GM12878 (cell line): ENCODE measurements around the gene GH1. TPM values are rescaled to one million over a fixed set of nuclear protein-coding genes. Genes with fewer than 3 reads are reported as not detected.

Source experiments
- ATAC-seq: fragments of 200-7000 bp; cut with Tn5 transposase; 3 replicates; pipeline ENCODE4 v1.9.1; 2020; ENCODE audit warnings: mild to moderate bottlenecking, moderate library complexity
- BruUV-seq: library from RNA; stranded (reverse); fragments of 400-500 nt; replicated peaks from 2 replicates; lab custom pipeline; 2021; lab: Mats Ljungman, UMichigan
- CTCF ChIA-PET: fragments of 300-600 bp; sonication (Branson Sonifier 250); formaldehyde crosslinking; extraction: SDS; loops from one replicate; lab custom pipeline; 2021; ENCODE audit warnings: inconsistent platforms; lab: Yijun Ruan, JAX
- POLR2A ChIA-PET: fragments of 350-600 bp; formaldehyde crosslinking; extraction: SDS; loops from one replicate; lab custom pipeline; 2021; ENCODE audit warnings: inconsistent platforms; lab: Charles Lee
- RAD21 ChIA-PET: fragments of 300-600 bp; sonication (Branson Sonifier 250); formaldehyde crosslinking; loops from one replicate; lab custom pipeline; 2023; ENCODE audit warnings: antibody characterized with exemption; ENCODE audit not compliant: unreplicated experiment; lab: Charles Lee
- SMC1A ChIA-PET: fragments of 300-600 bp; sonication (Branson Sonifier 250); formaldehyde crosslinking; loops from one replicate; lab custom pipeline; 2023; ENCODE audit not compliant: unreplicated experiment, uncharacterized antibody; lab: Charles Lee
- DNase-seq: peaks from one replicate; pipeline ENCODE4 v3.0.0-alpha.2; 2011; ENCODE audit warnings: low read depth, low spot score
- FAIRE-seq: peaks from 3 replicates; lab custom pipeline; 2011; peaks lifted over from hg19 to GRCh38; lab: Jason Lieb, UNC
- H2AFZ ChIP-seq: 2 replicates; pipeline ENCODE4 v1.6.0; 2011; ENCODE audit warnings: low read depth, low read length, control low read depth; ENCODE audit not compliant: control insufficient read depth
- H3K27ac ChIP-seq: 2 replicates; pipeline ENCODE4 v1.5.1; 2011; ENCODE audit warnings: control low read depth; ENCODE audit not compliant: control insufficient read depth, insufficient read depth
- H3K27me3 ChIP-seq, 2 experiments: replicated peaks in 1 of 2; 2 replicates each; pipeline versions ENCODE4 v1.6.0 to v1.6.1; 2011; ENCODE audit warnings: low read length in 1 of 2; ENCODE audit not compliant: control insufficient read depth in 2 of 2, insufficient read depth in 2 of 2
- H3K36me3 ChIP-seq, 2 experiments: 2 replicates each; pipeline ENCODE4 v1.5.1; 2011; ENCODE audit warnings: low read length in 1 of 2; ENCODE audit not compliant: control insufficient read depth in 2 of 2, insufficient read depth in 2 of 2
- H3K4me1 ChIP-seq: 2 replicates; pipeline ENCODE4 v1.6.1; 2011; ENCODE audit warnings: mild to moderate bottlenecking, low read length, moderate library complexity, mixed read lengths; ENCODE audit not compliant: control insufficient read depth, insufficient read depth
- H3K4me2 ChIP-seq: 2 replicates; pipeline ENCODE4 v1.6.0; 2011; ENCODE audit warnings: control low read depth; ENCODE audit not compliant: control insufficient read depth, insufficient read depth
- H3K4me3 ChIP-seq: fragments of 200-600 bp; sonication (generic); 2 replicates; pipeline ENCODE4 v1.5.1; 2016
- H3K79me2 ChIP-seq: 2 replicates; pipeline ENCODE4 v1.6.0; 2011; ENCODE audit warnings: low read length; ENCODE audit not compliant: control insufficient read depth, insufficient read depth
- H3K9ac ChIP-seq: 2 replicates; pipeline ENCODE4 v1.8.0; 2011; ENCODE audit warnings: low read length, control low read depth, mixed read lengths; ENCODE audit not compliant: control insufficient read depth, insufficient read depth
- H3K9me3 ChIP-seq: replicated peaks from 3 replicates; pipeline ENCODE4 v1.5.1; 2011; ENCODE audit warnings: mild to moderate bottlenecking, low read length; ENCODE audit not compliant: control insufficient read depth, insufficient read depth
- H4K20me1 ChIP-seq: 2 replicates; pipeline ENCODE4 v1.6.0; 2011; ENCODE audit not compliant: control insufficient read depth, insufficient read depth
- CHD1 ChIP-seq: IDR thresholded peaks from 2 replicates; pipeline ENCODE4 v1.6.1; 2012; ENCODE audit warnings: low read depth, low read length, improper control_type of control experiment
- CHD4 ChIP-seq: fragments of 200-600 bp; sonication (generic); IDR thresholded peaks from 2 replicates; pipeline ENCODE4 v1.6.1; 2016; ENCODE audit warnings: mild to moderate bottlenecking
- DPF2 ChIP-seq: fragments of 450-650 bp; IDR thresholded peaks from 2 replicates; pipeline ENCODE4 v1.6.1; 2017; ENCODE audit warnings: mild to moderate bottlenecking
- HDAC2 ChIP-seq: fragments of 200-600 bp; sonication (generic); IDR thresholded peaks from 2 replicates; pipeline ENCODE4 v1.6.1; 2017
- IRF4 ChIP-seq: IDR thresholded peaks from 2 replicates; pipeline ENCODE4 v1.6.1; 2011; ENCODE audit warnings: low read depth, low read length
- MEF2A ChIP-seq: IDR thresholded peaks from 2 replicates; pipeline ENCODE4 v1.6.1; 2011; ENCODE audit warnings: low read depth, mild to moderate bottlenecking, low read length, moderate library complexity; ENCODE audit not compliant: insufficient read depth
- PAX8 ChIP-seq: fragments of 450-650 bp; IDR thresholded peaks from 2 replicates; pipeline ENCODE4 v1.6.1; 2017; ENCODE audit warnings: mild to moderate bottlenecking, moderate library complexity
- POLR2A ChIP-seq: IDR thresholded peaks from 2 replicates; pipeline ENCODE4 v1.6.1; 2011; ENCODE audit warnings: low read depth, mild to moderate bottlenecking, low read length
- SRF ChIP-seq, 2 experiments: IDR thresholded peaks; 2 replicates each; pipeline ENCODE4 v1.6.1; 2011; ENCODE audit warnings: low read depth in 2 of 2, low read length in 2 of 2, mild to moderate bottlenecking in 1 of 2, moderate library complexity in 1 of 2
- WGBS: methylation state at CpG from one replicate; pipeline ENCODE4 v1.1.6; 2016; ENCODE audit warnings: low lambda C conversion rate; ENCODE audit not compliant: insufficient replicate concordance, insufficient coverage; ENCODE audit errors: missing lambda C conversion rate; 5-methylcytosine and 5-hydroxymethylcytosine counted together
- in situ Hi-C: fragments of 300-500 bp; cut with MboI; formaldehyde crosslinking; loops from 9 replicates; pipeline ENCODE4 v1.14.3; 2018; ENCODE audit warnings: mixed read lengths
- intact Hi-C: fragments of 100-400 bp; cut with micrococcal nuclease; formaldehyde crosslinking; loops from one replicate; pipeline ENCODE4 v1.14.2; 2022; ENCODE audit not compliant: unreplicated experiment
- polyA plus RNA-seq, 11 experiments: library from polyadenylated mRNA; depleted of rRNA in 4 of 11; unstranded in 6 of 11; stranded (reverse) in 5 of 11; fragments of >200 nt; fragmentation: Nextera tagmentation in 4 of 11; fragmentation: Illumina TruSeq in 1 of 11; extraction: Ambion mirVana in 4 of 11; extraction: Trizol in 1 of 11; gene quantifications; 1 replicate in 1 of 11; 2 replicates in 10 of 11; pipeline versions ENCODE4 v1.2.1 to v1.2.3, GENCODE V29; 2011 to 2016; ENCODE audit warnings: inconsistent platforms in 2 of 11, missing spikeins in 2 of 11, low read depth in 1 of 11
- total RNA-seq, 4 experiments: library from RNA; depleted of rRNA in 3 of 4; stranded (reverse); fragments of >200 nt in 3 of 4; fragmentation: Illumina TruSeq in 1 of 4; extraction: Trizol in 1 of 4; gene quantifications; 2 replicates each; pipeline versions ENCODE4 v1.2.1 to v1.2.3, GENCODE V29; 2013 to 2021
- TF ChIP-seq, protein P1 (sequence below): IDR thresholded peaks from 2 replicates; pipeline ENCODE4 v1.6.1; 2012; ENCODE audit warnings: low read depth, low read length, improper control_type of control experiment
- TF ChIP-seq, protein P2 (sequence below): fragments of 450-650 bp; IDR thresholded peaks from 2 replicates; pipeline ENCODE4 v1.6.1; 2017; ENCODE audit warnings: mild to moderate bottlenecking
- TF ChIP-seq, protein P3 (sequence below): fragments of 450-650 bp; IDR thresholded peaks from 2 replicates; pipeline ENCODE4 v1.6.1; 2016; ENCODE audit warnings: mild to moderate bottlenecking, moderate library complexity, borderline replicate concordance
- TF ChIP-seq, protein P4 (sequence below): fragments of 150-350 bp; IDR thresholded peaks from 2 replicates; pipeline ENCODE4 v1.6.1; 2014; ENCODE audit warnings: mild to moderate bottlenecking, low read depth, low read length

The GH1 gene
- total and polyA plus RNA-seq, 10 of the 15 experiments (the other 5 are each of a cell fraction or from before 2014, with no cell fraction given), result 0.13 to 0.42 TPM; not detected in 8

DNA sequence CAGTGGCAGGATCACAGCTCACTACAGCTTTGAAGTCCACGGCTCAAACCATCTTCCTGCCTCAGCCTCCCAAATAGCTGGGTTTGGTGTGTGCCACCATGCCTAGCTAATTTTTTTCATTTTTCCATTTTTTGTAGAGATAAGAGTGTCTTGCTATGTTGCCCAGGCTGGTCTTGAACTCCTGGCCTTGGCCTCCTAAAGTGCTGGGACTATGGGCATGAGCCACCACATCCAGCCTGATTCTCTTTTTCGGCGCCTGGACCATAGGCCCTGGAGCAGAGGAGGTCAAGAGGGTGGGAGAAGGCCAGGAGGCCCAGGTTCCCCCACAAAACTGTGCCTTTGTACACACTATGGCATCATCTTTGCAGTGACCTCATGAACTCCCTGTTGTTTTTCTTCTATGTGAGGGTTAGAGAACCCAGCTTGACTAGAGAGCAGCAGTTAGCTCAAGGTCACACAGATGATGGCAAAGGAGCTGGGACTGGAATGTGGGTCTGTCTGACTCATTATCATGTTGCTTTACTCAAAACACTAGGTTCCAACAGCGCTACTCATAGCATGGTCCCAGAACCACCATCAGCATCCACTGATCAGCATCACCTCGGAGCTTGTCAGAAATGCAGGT is 37.8 kb upstream of the GH1 start:
- FAIRE-seq, result no peak
- TF ChIP-seq CHD1, result no peak
- no peak for TF ChIP-seq MEF2A
- TF ChIP-seq, protein P1, sequence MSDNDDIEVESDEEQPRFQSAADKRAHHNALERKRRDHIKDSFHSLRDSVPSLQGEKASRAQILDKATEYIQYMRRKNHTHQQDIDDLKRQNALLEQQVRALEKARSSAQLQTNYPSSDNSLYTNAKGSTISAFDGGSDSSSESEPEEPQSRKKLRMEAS, result no peak
- TF ChIP-seq, protein P2, sequence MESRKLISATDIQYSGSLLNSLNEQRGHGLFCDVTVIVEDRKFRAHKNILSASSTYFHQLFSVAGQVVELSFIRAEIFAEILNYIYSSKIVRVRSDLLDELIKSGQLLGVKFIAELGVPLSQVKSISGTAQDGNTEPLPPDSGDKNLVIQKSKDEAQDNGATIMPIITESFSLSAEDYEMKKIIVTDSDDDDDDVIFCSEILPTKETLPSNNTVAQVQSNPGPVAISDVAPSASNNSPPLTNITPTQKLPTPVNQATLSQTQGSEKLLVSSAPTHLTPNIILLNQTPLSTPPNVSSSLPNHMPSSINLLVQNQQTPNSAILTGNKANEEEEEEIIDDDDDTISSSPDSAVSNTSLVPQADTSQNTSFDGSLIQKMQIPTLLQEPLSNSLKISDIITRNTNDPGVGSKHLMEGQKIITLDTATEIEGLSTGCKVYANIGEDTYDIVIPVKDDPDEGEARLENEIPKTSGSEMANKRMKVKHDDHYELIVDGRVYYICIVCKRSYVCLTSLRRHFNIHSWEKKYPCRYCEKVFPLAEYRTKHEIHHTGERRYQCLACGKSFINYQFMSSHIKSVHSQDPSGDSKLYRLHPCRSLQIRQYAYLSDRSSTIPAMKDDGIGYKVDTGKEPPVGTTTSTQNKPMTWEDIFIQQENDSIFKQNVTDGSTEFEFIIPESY, result no peak
- TF ChIP-seq, protein P3, sequence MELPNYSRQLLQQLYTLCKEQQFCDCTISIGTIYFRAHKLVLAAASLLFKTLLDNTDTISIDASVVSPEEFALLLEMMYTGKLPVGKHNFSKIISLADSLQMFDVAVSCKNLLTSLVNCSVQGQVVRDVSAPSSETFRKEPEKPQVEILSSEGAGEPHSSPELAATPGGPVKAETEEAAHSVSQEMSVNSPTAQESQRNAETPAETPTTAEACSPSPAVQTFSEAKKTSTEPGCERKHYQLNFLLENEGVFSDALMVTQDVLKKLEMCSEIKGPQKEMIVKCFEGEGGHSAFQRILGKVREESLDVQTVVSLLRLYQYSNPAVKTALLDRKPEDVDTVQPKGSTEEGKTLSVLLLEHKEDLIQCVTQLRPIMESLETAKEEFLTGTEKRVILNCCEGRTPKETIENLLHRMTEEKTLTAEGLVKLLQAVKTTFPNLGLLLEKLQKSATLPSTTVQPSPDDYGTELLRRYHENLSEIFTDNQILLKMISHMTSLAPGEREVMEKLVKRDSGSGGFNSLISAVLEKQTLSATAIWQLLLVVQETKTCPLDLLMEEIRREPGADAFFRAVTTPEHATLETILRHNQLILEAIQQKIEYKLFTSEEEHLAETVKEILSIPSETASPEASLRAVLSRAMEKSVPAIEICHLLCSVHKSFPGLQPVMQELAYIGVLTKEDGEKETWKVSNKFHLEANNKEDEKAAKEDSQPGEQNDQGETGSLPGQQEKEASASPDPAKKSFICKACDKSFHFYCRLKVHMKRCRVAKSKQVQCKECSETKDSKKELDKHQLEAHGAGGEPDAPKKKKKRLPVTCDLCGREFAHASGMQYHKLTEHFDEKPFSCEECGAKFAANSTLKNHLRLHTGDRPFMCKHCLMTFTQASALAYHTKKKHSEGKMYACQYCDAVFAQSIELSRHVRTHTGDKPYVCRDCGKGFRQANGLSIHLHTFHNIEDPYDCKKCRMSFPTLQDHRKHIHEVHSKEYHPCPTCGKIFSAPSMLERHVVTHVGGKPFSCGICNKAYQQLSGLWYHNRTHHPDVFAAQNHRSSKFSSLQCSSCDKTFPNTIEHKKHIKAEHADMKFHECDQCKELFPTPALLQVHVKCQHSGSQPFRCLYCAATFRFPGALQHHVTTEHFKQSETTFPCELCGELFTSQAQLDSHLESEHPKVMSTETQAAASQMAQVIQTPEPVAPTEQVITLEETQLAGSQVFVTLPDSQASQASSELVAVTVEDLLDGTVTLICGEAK, result no peak
- no peak for TF ChIP-seq CHD4
- TF ChIP-seq SRF (IDR thresholded peaks at IDR 0.05; ENCODE audit: low read depth in 2 of 2, low read length in 2 of 2), result no peak
- TF ChIP-seq, protein P4, sequence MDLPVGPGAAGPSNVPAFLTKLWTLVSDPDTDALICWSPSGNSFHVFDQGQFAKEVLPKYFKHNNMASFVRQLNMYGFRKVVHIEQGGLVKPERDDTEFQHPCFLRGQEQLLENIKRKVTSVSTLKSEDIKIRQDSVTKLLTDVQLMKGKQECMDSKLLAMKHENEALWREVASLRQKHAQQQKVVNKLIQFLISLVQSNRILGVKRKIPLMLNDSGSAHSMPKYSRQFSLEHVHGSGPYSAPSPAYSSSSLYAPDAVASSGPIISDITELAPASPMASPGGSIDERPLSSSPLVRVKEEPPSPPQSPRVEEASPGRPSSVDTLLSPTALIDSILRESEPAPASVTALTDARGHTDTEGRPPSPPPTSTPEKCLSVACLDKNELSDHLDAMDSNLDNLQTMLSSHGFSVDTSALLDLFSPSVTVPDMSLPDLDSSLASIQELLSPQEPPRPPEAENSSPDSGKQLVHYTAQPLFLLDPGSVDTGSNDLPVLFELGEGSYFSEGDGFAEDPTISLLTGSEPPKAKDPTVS, result no peak
- no peak for TF ChIP-seq DPF2
- TF ChIP-seq HDAC2, result no peak
- no peak for TF ChIP-seq PAX8
- no peak for TF ChIP-seq IRF4
- TF ChIP-seq POLR2A, result no peak

More for the DNA sequence above, 37.8 kb upstream of the GH1 start:
- ChIA-PET RAD21 (interaction anchor here (1.0 to 2.1 kb wide), 3 partner anchors 10 to 61 kb away, joined by 3 to 8 read pairs (median 3); partner anchors contain the start of gene GH1), CTCF (interaction anchor here (0.9 to 11.0 kb wide), 8 partner anchors 10 to 177 kb away, joined by 3 to 315 read pairs (median 10); partner anchors contain the start of genes CSHL1 and GH1), SMC1A (interaction anchor here (1.0 to 9.9 kb wide), 6 partner anchors 10 to 70 kb away, joined by 3 to 155 read pairs (median 4); partner anchors contain the start of gene GH1), POLR2A (no interaction called here)
- Histone ChIP-seq H3K79me2 (no peaks in the 10 kb centered on the region), H2AFZ (no peak overlapping the region), H3K4me1 (peaks cover 14% of the 10 kb centered on the region), H3K9ac (no peak overlapping the region), H3K27me3 (no peaks in the 10 kb centered on the region), H3K36me3 (no peaks in the 10 kb centered on the region), H3K27ac (no peak overlapping the region), H3K9me3 (no peaks in the 10 kb centered on the region), H3K4me3 (no peak overlapping the region), H4K20me1 (no peaks in the 10 kb centered on the region), H3K4me2 (no peak overlapping the region)
- in situ Hi-C loops, result no loop called here
- intact Hi-C loops, result no loop called here
- 73% methylated on average over 5 of the region's 5 CpGs for WGBS
- DNase-seq (no peak), ATAC-seq (no peak)
- BruUV-seq, result no TSS peak
